Endothelial cell of umbilical vein (primary cell): Measurements from ENCODE around the gene KCTD1. TPM values are rescaled to one million over a fixed set of nuclear protein-coding genes. Genes with fewer than 3 reads are reported as not detected.

Experiments
- BruUV-seq: library from RNA; stranded (reverse); fragments of 400-500 nt; replicated peaks from 2 replicates; lab custom pipeline; 2021; lab: Mats Ljungman, UMichigan
- CTCF ChIA-PET: fragments of 300-600, 350-600 bp; sonication (Branson Sonifier 250); formaldehyde crosslinking; loops from one replicate; lab custom pipeline; 2021; ENCODE audit warnings: antibody characterized with exemption, inconsistent platforms; lab: Charles Lee
- POLR2A ChIA-PET: fragments of 300-600, 350-600 bp; sonication (Branson Sonifier 250); formaldehyde crosslinking; loops from one replicate; lab custom pipeline; 2021; ENCODE audit warnings: antibody characterized with exemption, inconsistent platforms; lab: Charles Lee
- DNase-seq: peaks from one replicate; pipeline ENCODE4 v3.0.0-alpha.2; 2011; ENCODE audit warnings: low read depth, low spot score
- FAIRE-seq: peaks from 2 replicates; lab custom pipeline; 2011; peaks lifted over from hg19 to GRCh38; lab: Jason Lieb, UNC
- H2AFZ ChIP-seq: 2 replicates; pipeline ENCODE4 v1.6.0; 2012; ENCODE audit warnings: low read depth, low read length, control low read depth, inconsistent platforms
- H3K27ac ChIP-seq: 2 replicates; pipeline ENCODE4 v1.5.1; 2011; ENCODE audit warnings: low read depth, mild to moderate bottlenecking, control low read depth, low read length, moderate library complexity; ENCODE audit not compliant: insufficient read depth
- H3K27me3 ChIP-seq, 2 experiments: 2 replicates each; pipeline versions ENCODE4 v1.6.0 to v1.6.1; 2011; ENCODE audit warnings: low read length in 2 of 2, mixed read lengths in 1 of 2; ENCODE audit not compliant: control insufficient read depth in 2 of 2, insufficient read depth in 2 of 2
- H3K36me3 ChIP-seq, 2 experiments: 2 replicates in 1 of 2; 3 replicates in 1 of 2; pipeline ENCODE4 v1.5.1; 2011; ENCODE audit warnings: low read length in 2 of 2, mild to moderate bottlenecking in 1 of 2, moderate library complexity in 1 of 2; ENCODE audit not compliant: control insufficient read depth in 2 of 2, insufficient read depth in 2 of 2; ENCODE audit errors: extremely low read depth in 1 of 2
- H3K4me1 ChIP-seq: 3 replicates; pipeline ENCODE4 v1.5.1; 2011; ENCODE audit warnings: mild to moderate bottlenecking, low read length; ENCODE audit not compliant: control insufficient read depth, insufficient read depth; ENCODE audit errors: extremely low read depth
- H3K4me2 ChIP-seq: 2 replicates; pipeline ENCODE4 v1.6.1; 2011; ENCODE audit warnings: low read length, control low read depth, mixed read lengths; ENCODE audit not compliant: insufficient read depth
- H3K4me3 ChIP-seq, 3 experiments: fragments of 200-600 bp in 1 of 3; sonication (generic), shearing (Covaris generic) in 1 of 3; replicated peaks in 1 of 3; 2 replicates each; pipeline ENCODE4 v1.5.1; 2011 to 2016; ENCODE audit warnings: control low read depth in 3 of 3, low read length in 3 of 3, mild to moderate bottlenecking in 2 of 3, inconsistent platforms in 1 of 3, low read depth in 1 of 3, moderate library complexity in 1 of 3; ENCODE audit not compliant: insufficient read depth in 1 of 3
- H3K79me2 ChIP-seq: 2 replicates; pipeline ENCODE4 v1.6.0; 2012; ENCODE audit warnings: low read length, inconsistent platforms; ENCODE audit not compliant: control insufficient read depth, insufficient read depth
- H3K9ac ChIP-seq: replicated peaks from 2 replicates; pipeline ENCODE3; 2011; ENCODE audit warnings: low read length, control low read depth; ENCODE audit not compliant: insufficient read depth; ENCODE audit errors: extremely low read depth
- H3K9me1 ChIP-seq: replicated peaks from 3 replicates; pipeline ENCODE4 v1.6.0; 2011; ENCODE audit warnings: mild to moderate bottlenecking, low read length; ENCODE audit not compliant: control insufficient read depth, insufficient read depth; ENCODE audit errors: extremely low read depth
- H3K9me3 ChIP-seq: replicated peaks from 2 replicates; pipeline ENCODE4 v1.5.1; 2012; ENCODE audit warnings: low read length, inconsistent platforms; ENCODE audit not compliant: control insufficient read depth, insufficient read depth
- H4K20me1 ChIP-seq: replicated peaks from 2 replicates; pipeline ENCODE3; 2011; ENCODE audit warnings: mild to moderate bottlenecking, low read length; ENCODE audit not compliant: control insufficient read depth, insufficient read depth; ENCODE audit errors: extremely low read depth
- CTCF ChIP-seq, 2 donors: IDR thresholded peaks; 1 replicate in 1 of 2; 2 replicates in 1 of 2; pipeline ENCODE4 v1.5.1; 2011; ENCODE audit warnings: low read length in 2 of 2, mild to moderate bottlenecking in 2 of 2, moderate library complexity in 2 of 2, control low read depth in 1 of 2, inconsistent platforms in 1 of 2, low read depth in 1 of 2; ENCODE audit not compliant: insufficient read depth in 1 of 2; ENCODE audit errors: extremely low read depth in 1 of 2
- EZH2 ChIP-seq: IDR thresholded peaks from 2 replicates; pipeline ENCODE4 v1.6.1; 2012; ENCODE audit warnings: borderline replicate concordance, low read depth, mild to moderate bottlenecking, moderate library complexity, low read length, inconsistent platforms; ENCODE audit not compliant: severe bottlenecking
- FOS ChIP-seq: IDR thresholded peaks from 2 replicates; pipeline ENCODE4 v1.6.1; 2011; ENCODE audit warnings: mild to moderate bottlenecking, low read length, moderate library complexity, borderline replicate concordance; ENCODE audit not compliant: insufficient read depth
- GATA2 ChIP-seq: IDR thresholded peaks from 2 replicates; pipeline ENCODE4 v1.7.0; 2011; ENCODE audit warnings: low read depth, mild to moderate bottlenecking, moderate library complexity, mixed read lengths, low read length; ENCODE audit not compliant: insufficient read length, insufficient read depth
- JUN ChIP-seq: IDR thresholded peaks from 2 replicates; pipeline ENCODE4 v1.6.1; 2011; ENCODE audit warnings: borderline replicate concordance, low read depth; ENCODE audit not compliant: insufficient read length, insufficient read depth
- MAX ChIP-seq: IDR thresholded peaks from 2 replicates; pipeline ENCODE4 v1.6.1; 2011; ENCODE audit not compliant: insufficient read depth, insufficient read length
- MYC ChIP-seq: IDR thresholded peaks from one replicate; pipeline ENCODE4 v1.6.1; 2011; ENCODE audit warnings: mild to moderate bottlenecking, low read depth, low read length
- POLR2A ChIP-seq: IDR thresholded peaks from 2 replicates; pipeline ENCODE4 v1.6.1; 2012; ENCODE audit warnings: low read depth, mild to moderate bottlenecking, control low read depth, low read length
- POLR2AphosphoS5 ChIP-seq: IDR thresholded peaks from 2 replicates; pipeline ENCODE4 v1.6.1; 2012; ENCODE audit warnings: low read depth, mild to moderate bottlenecking, control low read depth, low read length, moderate library complexity; ENCODE audit not compliant: insufficient read depth
- dilution Hi-C: fragments of 300-500 bp; cut with MboI; formaldehyde crosslinking; loops from one replicate; pipeline ENCODE4 v1.15.0; 2019; ENCODE audit warnings: low sequenced_read_pairs; ENCODE audit not compliant: extremely low pct_ligation_motif_present
- intact Hi-C: fragments of 100-400 bp; cut with micrococcal nuclease; formaldehyde crosslinking; loops from one replicate; pipeline ENCODE4 v1.10.0; 2022
- polyA plus RNA-seq, 4 experiments: library from polyadenylated mRNA; depleted of rRNA in 3 of 4; stranded (reverse) in 3 of 4; unstranded in 1 of 4; fragments of >200 nt; gene quantifications; 2 replicates each; pipeline versions ENCODE4 v1.2.1 to v1.2.3, GENCODE V29; 2011 to 2012; ENCODE audit warnings: missing spikeins in 1 of 4
- total RNA-seq: library from RNA; stranded (reverse); gene quantifications from 2 replicates; pipeline ENCODE4 v1.2.3, GENCODE V29; 2021

Gene KCTD1
- total and polyA plus RNA-seq, 2 donors (not counting 3 experiments of a cell fraction or from before 2014, with no cell fraction given), result 6.1 to 12.1 TPM

GRCh38 chr18:26418225-26418624 lies 130.1 kb downstream of the KCTD1 start:
- Histone ChIP-seq H3K27ac (no peak overlapping the region), H3K4me1 (no peaks in the 10 kb centered on the region), H3K9me1 (no peaks in the 10 kb centered on the region), H3K4me3 (no peak overlapping the region), H3K79me2 (no peaks in the 10 kb centered on the region), H4K20me1 (no peaks in the 10 kb centered on the region), H3K36me3 (no peaks in the 10 kb centered on the region), H3K9me3 (no peaks in the 10 kb centered on the region), H3K4me2 (no peak overlapping the region), H3K27me3 (no peaks in the 10 kb centered on the region), H3K9ac (no peak overlapping the region), H2AFZ (no peak overlapping the region)
- dilution Hi-C loops, result no loop called here
- intact Hi-C loops, result no loop called here
- DNase-seq (no peak), FAIRE-seq (no peak)
- POLR2A ChIA-PET, result no interaction called here
- BruUV-seq, result no TSS peak
- CTCF ChIA-PET, result interaction anchor here (1.9 kb wide), 1 partner anchor 35 kb away, joined by 6 read pairs; no protein-coding TSS in a partner anchor
- no peak for TF ChIP-seq FOS

GRCh38 chr18:26417190-26417589 lies 131.2 kb downstream of the KCTD1 start:
- FAIRE-seq, result no peak
- no peak for DNase-seq
- Histone ChIP-seq H2AFZ (no peak overlapping the region), H3K9me3 (no peaks in the 10 kb centered on the region), H3K9ac (no peak overlapping the region), H3K4me1 (no peaks in the 10 kb centered on the region), H3K4me3 (no peak overlapping the region), H3K27me3 (no peaks in the 10 kb centered on the region), H3K79me2 (no peaks in the 10 kb centered on the region), H3K9me1 (no peaks in the 10 kb centered on the region), H4K20me1 (no peaks in the 10 kb centered on the region), H3K27ac (no peak overlapping the region), H3K36me3 (no peaks in the 10 kb centered on the region), H3K4me2 (no peak overlapping the region)
- no peak for TF ChIP-seq POLR2A
- no peak for TF ChIP-seq POLR2AphosphoS5
- TF ChIP-seq JUN, result no peak
- no peak for TF ChIP-seq MYC
- no peak for TF ChIP-seq FOS
- no peak for TF ChIP-seq EZH2
- no peak for TF ChIP-seq MAX
- TF ChIP-seq CTCF (IDR thresholded peaks at IDR 0.05; ENCODE audit: extremely low read depth in 1 of 2, insufficient read depth in 1 of 2, low read depth in 1 of 2, low read length in 2 of 2), result no peak
- no peak for TF ChIP-seq GATA2
- intact Hi-C loops, result no loop called here
- CTCF ChIA-PET, result interaction anchor here (1.5 kb wide), 1 partner anchor 34 kb away, joined by 4 read pairs; no protein-coding TSS in a partner anchor
- POLR2A ChIA-PET, result no interaction called here
- no TSS peak for BruUV-seq
- dilution Hi-C loops, result no loop called here
